Suprapubic skin (tissue), 4 donors: ENCODE results near the gene CCDC88C. TPM values are rescaled to one million over a fixed set of nuclear protein-coding genes. Genes with fewer than 3 reads are reported as not detected.

Experiments used
- DNase-seq, 2 donors: peaks; one replicate each; pipeline ENCODE4 v3.0.0-alpha.2; 2019; ENCODE audit warnings: low spot score in 2 of 2
- H3K27ac ChIP-seq: fragments of 200-600 bp; sonication (generic); one replicate; pipeline ENCODE4 v1.5.1; 2019
- H3K27me3 ChIP-seq: fragments of 200-600 bp; sonication (generic); one replicate; pipeline ENCODE4 v1.5.1; 2019
- H3K36me3 ChIP-seq: fragments of 200-600 bp; sonication (generic); one replicate; pipeline ENCODE4 v1.5.1; 2019
- H3K4me1 ChIP-seq: fragments of 200-600 bp; sonication (generic); one replicate; pipeline ENCODE4 v1.5.1; 2019
- H3K4me3 ChIP-seq: fragments of 200-600 bp; sonication (generic); one replicate; pipeline ENCODE4 v1.5.1; 2019; ENCODE audit warnings: mild to moderate bottlenecking
- H3K9me3 ChIP-seq: fragments of 200-600 bp; sonication (generic); one replicate; pipeline ENCODE4 v1.5.1; 2019
- CTCF ChIP-seq, 2 donors: fragments of 200-600 bp in 1 of 2; fragments of 450-650 bp in 1 of 2; sonication (generic) in 1 of 2; IDR thresholded peaks; one replicate each; pipeline ENCODE4 v1.5.1; 2016 to 2019; ENCODE audit warnings: antibody characterized with exemption in 2 of 2, mild to moderate bottlenecking in 1 of 2, moderate library complexity in 1 of 2
- EP300 ChIP-seq: sonication (generic); formaldehyde crosslinking; IDR thresholded peaks from one replicate; pipeline ENCODE4 v1.6.1; 2017; ENCODE audit warnings: antibody characterized with exemption
- POLR2A ChIP-seq, 2 donors: fragments of 450-650 bp; IDR thresholded peaks; one replicate each; pipeline ENCODE4 v1.6.1; 2017; ENCODE audit warnings: antibody characterized with exemption in 2 of 2, mild to moderate bottlenecking in 2 of 2, moderate library complexity in 2 of 2
- POLR2AphosphoS5 ChIP-seq, 3 donors: sonication (generic); formaldehyde crosslinking; IDR thresholded peaks; one replicate each; pipeline ENCODE4 v1.6.1; 2017; ENCODE audit warnings: antibody characterized with exemption in 3 of 3
- WGBS: methylation state at CpG from one replicate; pipeline ENCODE4 v1.1.5; 2018; 5-methylcytosine and 5-hydroxymethylcytosine counted together
- total RNA-seq, 4 donors: library from RNA; depleted of rRNA; stranded (reverse); fragments of >200 nt; gene quantifications; one replicate each; pipeline ENCODE4 v1.1.0, GENCODE V29; 2016

The CCDC88C gene
- total RNA-seq, 4 donors from 2014 or later, result 16.6 to 25.0 (median 22.8) TPM

GRCh38 chr14:91254461-91254860 is 163.2 kb downstream of the CCDC88C start:
- Histone ChIP-seq H3K4me1 (peaks cover 45% of the 10 kb centered on the region), H3K4me3 (no peak overlapping the region), H3K9me3 (no peaks in the 10 kb centered on the region), H3K27me3 (no peaks in the 10 kb centered on the region), H3K36me3 (no peaks in the 10 kb centered on the region), H3K27ac (no peak overlapping the region)
- DNase-seq, result no peak
- 84% methylated on average over 3 of the region's 3 CpGs for WGBS
- TF ChIP-seq EP300 (no peak), POLR2A (IDR thresholded peaks at IDR 0.05) (no peak)

DNA sequence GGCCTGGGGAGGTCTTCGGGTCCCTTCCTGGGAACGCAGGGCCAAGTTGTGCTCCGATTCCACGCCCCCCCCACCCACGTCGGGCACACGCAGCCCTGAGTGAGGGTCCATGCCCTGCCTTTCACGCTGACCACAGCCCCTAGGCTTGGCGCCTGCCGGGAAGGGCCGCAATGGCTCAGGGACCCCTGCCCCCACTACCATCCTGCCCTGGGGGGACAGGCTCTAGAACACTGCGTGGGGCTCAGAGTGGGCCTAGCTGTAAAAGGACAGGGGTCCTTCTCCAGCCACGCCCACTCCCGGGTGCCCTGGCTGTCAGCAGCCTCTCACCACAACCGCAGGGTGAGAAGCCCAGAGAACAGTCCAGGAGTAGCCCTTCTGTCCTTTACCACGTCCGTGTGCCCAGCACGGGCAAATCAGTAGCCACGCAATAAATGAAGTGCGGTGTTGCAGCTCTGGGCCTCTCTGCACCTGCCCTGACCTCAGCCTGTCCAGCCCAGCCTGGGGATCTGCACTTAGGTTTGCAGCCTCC is 163.8 kb downstream of the CCDC88C start:
- TF ChIP-seq CTCF (IDR thresholded peaks at IDR 0.05) (no peak), POLR2A (IDR thresholded peaks at IDR 0.05) (no peak), POLR2AphosphoS5 (IDR thresholded peaks at IDR 0.05) (no peak), EP300 (no peak)
- Histone ChIP-seq H3K27ac (peak overlapping the region; percentile 10), H3K4me3 (peak overlapping the region; percentile 70), H3K4me1 (peaks cover 44% of the 10 kb centered on the region), H3K9me3 (no peaks in the 10 kb centered on the region), H3K27me3 (no peaks in the 10 kb centered on the region), H3K36me3 (no peaks in the 10 kb centered on the region)
- no peak for DNase-seq
- WGBS, result 67% methylated on average over 3 of the region's 20 CpGs

GRCh38 chr14:91252871-91253794 is 164.5 kb downstream of the CCDC88C start:
- peak overlapping the region; percentile 70 for H3K4me3 ChIP-seq
- no peaks in the 10 kb centered on the region for H3K36me3 ChIP-seq
- TF ChIP-seq EP300, result no peak
- no peak for TF ChIP-seq POLR2A (IDR thresholded peaks at IDR 0.05)
- TF ChIP-seq CTCF (IDR thresholded peaks at IDR 0.05), result no peak
- no peak for TF ChIP-seq POLR2AphosphoS5 (IDR thresholded peaks at IDR 0.05)
- DNase-seq, result no peak
- H3K4me1 ChIP-seq, result peaks cover 38% of the 10 kb centered on the region
- 25% methylated on average over 2 of the region's 95 CpGs for WGBS
- peak overlapping the region; percentile 10 for H3K27ac ChIP-seq
- no peaks in the 10 kb centered on the region for H3K27me3 ChIP-seq
- H3K9me3 ChIP-seq, result no peaks in the 10 kb centered on the region

GRCh38 chr14:91250912-91251311 is 166.7 kb downstream of the CCDC88C start:
- TF ChIP-seq POLR2A (IDR thresholded peaks at IDR 0.05), result no peak
- no peaks in the 10 kb centered on the region for H3K27me3 ChIP-seq
- peaks cover 31% of the 10 kb centered on the region for H3K4me1 ChIP-seq
- H3K27ac ChIP-seq, result no peak overlapping the region
- H3K4me3 ChIP-seq, result no peak overlapping the region
- H3K9me3 ChIP-seq, result no peaks in the 10 kb centered on the region
- 33% methylated on average over 4 of the region's 5 CpGs for WGBS
- H3K36me3 ChIP-seq, result no peaks in the 10 kb centered on the region
- DNase-seq, result no peak

DNA sequence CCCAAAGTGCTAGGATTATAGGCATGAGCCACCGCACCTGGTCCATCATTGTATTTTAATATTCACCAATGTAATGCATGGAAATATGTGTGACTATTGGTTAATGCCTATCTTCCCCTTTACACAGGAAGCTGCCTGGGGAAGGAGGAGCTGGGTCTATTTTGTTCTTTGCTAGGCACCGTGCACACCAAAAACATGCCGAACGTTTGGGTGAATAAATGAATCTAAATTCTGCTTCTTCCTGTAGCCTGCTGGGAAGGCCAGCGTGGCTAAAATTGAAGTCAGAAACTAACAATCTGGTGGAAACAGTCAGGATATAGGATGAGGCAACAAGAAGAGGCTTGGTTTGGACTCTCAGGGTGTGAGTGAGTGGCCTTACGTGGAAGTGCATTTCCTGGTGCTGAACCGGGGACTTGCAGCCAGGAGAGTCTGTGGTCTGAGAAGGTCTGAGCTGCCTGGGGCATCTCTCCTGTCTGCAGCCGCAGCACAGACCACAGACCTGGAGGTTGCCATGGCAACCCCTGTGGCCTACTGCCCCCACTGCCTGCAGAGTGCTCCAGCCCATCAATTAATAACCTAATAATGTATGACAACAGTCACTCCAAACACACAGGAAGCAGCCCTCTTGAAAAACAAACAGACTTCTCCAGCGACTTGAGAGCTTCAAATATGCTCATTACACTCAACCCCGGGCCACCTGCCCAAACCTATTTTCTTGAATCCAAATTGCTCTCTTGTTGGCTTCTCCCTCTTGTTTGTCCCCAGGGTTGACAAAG is 167.6 kb downstream of the CCDC88C start:
- 68% methylated on average over 10 of the region's 10 CpGs for WGBS
- Histone ChIP-seq H3K4me3 (no peak overlapping the region), H3K9me3 (no peaks in the 10 kb centered on the region), H3K27ac (no peak overlapping the region), H3K27me3 (no peaks in the 10 kb centered on the region), H3K36me3 (no peaks in the 10 kb centered on the region), H3K4me1 (peaks cover 32% of the 10 kb centered on the region)
- no peak for DNase-seq
- no peak for TF ChIP-seq CTCF (IDR thresholded peaks at IDR 0.05)
- TF ChIP-seq POLR2A (IDR thresholded peaks at IDR 0.05), result no peak
- no peak for TF ChIP-seq POLR2AphosphoS5 (IDR thresholded peaks at IDR 0.05)
- no peak for TF ChIP-seq EP300
